A172 (cell line): ENCODE results near the gene ZFHX2. TPM values are rescaled to one million over a fixed set of nuclear protein-coding genes. Genes with fewer than 3 reads are reported as not detected.
"Not testable (repeated sequence)": the region's sequence is repeated elsewhere in the genome, so short reads cannot be mapped to it uniquely, and the experiment has no call there.

Experiments used
- DNase-seq: peaks from one replicate; pipeline ENCODE4 v3.0.0-alpha.2; 2015; ENCODE audit warnings: low spot score
- total RNA-seq: library from RNA; depleted of rRNA; stranded (reverse); fragments of >200 nt; shearing (Covaris generic); gene quantifications from 2 replicates; pipeline ENCODE4 v1.2.3, GENCODE V29; 2014; rRNA removed

The ZFHX2 gene
- 0.29 TPM in 2 replicates for total RNA-seq

GRCh38 chr14:23551266-23552028 is at the start of gene ZFHX2:
Gene ZFHX2, minus strand, starts transcription at chr14:23551765. Its CDS starts 16,440 bp downstream, at chr14:23535325.
- peak; percentile 44 for DNase-seq

GRCh38 chr14:23600806-23601205 is 49.2 kb upstream of the ZFHX2 start:
- no peak for DNase-seq

- no peak for DNase-seq
These were observed 48.8 kb upstream of the ZFHX2 start for GRCh38 chr14:23600322-23600707.

- DNase-seq: not testable (repeated sequence)
These were observed 42.6 kb upstream of the ZFHX2 start for GRCh38 chr14:23594191-23594590.

- DNase-seq: no peak
These were observed 38.6 kb upstream of the ZFHX2 start for GRCh38 chr14:23590198-23590597.

GRCh38 chr14:23589606-23590005 is 38.0 kb upstream of the ZFHX2 start:
- DNase-seq: no peak

- peak; percentile 78 for DNase-seq
These were observed 37.5 kb upstream of the ZFHX2 start for GRCh38 chr14:23588884-23589598.

- not testable (repeated sequence) for DNase-seq
These were observed 33.1 kb upstream of the ZFHX2 start for GRCh38 chr14:23584527-23585203.

- DNase-seq: not testable (repeated sequence)
These were observed 32.4 kb upstream of the ZFHX2 start for GRCh38 chr14:23583761-23584526.

- no peak for DNase-seq
These were observed 31.6 kb upstream of the ZFHX2 start for GRCh38 chr14:23582906-23583760.

GRCh38 chr14:23580948-23581281 is 29.4 kb upstream of the ZFHX2 start:
- no peak for DNase-seq

- no peak for DNase-seq
These were observed 28.8 kb upstream of the ZFHX2 start for GRCh38 chr14:23580152-23580926.

- DNase-seq: no peak
These were observed 28.2 kb upstream of the ZFHX2 start for GRCh38 chr14:23579739-23580138.

GRCh38 chr14:23579311-23579630 is 27.7 kb upstream of the ZFHX2 start:
- no peak for DNase-seq

GRCh38 chr14:23578560-23579310 is 27.2 kb upstream of the ZFHX2 start, which contains the start of gene JPH4:
Gene JPH4, minus strand, starts transcription at chr14:23578790. Its CDS starts 1,337 bp downstream, at chr14:23577453.
- no peak for DNase-seq

- DNase-seq: no peak
These were observed 26.3 kb upstream of the ZFHX2 start for GRCh38 chr14:23577710-23578392.

- no peak for DNase-seq
These were observed 25.6 kb upstream of the ZFHX2 start for GRCh38 chr14:23577004-23577681.

GRCh38 chr14:23573384-23574015 is 21.9 kb upstream of the ZFHX2 start:
- DNase-seq: no peak
